ENCODE measurements around the gene CENPB.

The CENPB gene

GRCh38 chr20:3818155-3819151, 31.9 kb upstream of the CENPB start:
- no peaks in the 10 kb centered on the region for H3K9me3 Mint-ChIP-seq
- peak overlapping the region; percentile 59 for H3K4me3 Mint-ChIP-seq
- peaks cover 9% of the 10 kb centered on the region for H3K27me3 Mint-ChIP-seq (ENCODE audit: low read depth, poor library complexity)
- H3K27ac Mint-ChIP-seq, result peak overlapping the region; percentile 83
- H3K36me3 Mint-ChIP-seq (ENCODE audit: low read depth), result no peaks in the 10 kb centered on the region
- peak; percentile 60 for TF ChIP-seq CTCF (IDR thresholded peaks at IDR 0.05)
- DNase-seq, result peak; percentile 68
- H3K4me1 Mint-ChIP-seq, result peaks cover 32% of the 10 kb centered on the region

GRCh38 chr20:3815703-3816315, 29.3 kb upstream of the CENPB start:
- TF ChIP-seq CTCF (IDR thresholded peaks at IDR 0.05), result no peak
- Mint-ChIP-seq H3K4me1 (peaks cover 28% of the 10 kb centered on the region), H3K27ac (no peak overlapping the region), H3K36me3 (ENCODE audit: low read depth) (no peaks in the 10 kb centered on the region), H3K9me3 (no peaks in the 10 kb centered on the region), H3K4me3 (no peak overlapping the region), H3K27me3 (ENCODE audit: low read depth, poor library complexity) (peaks cover 14% of the 10 kb centered on the region)
- no peak for DNase-seq

- Mint-ChIP-seq H3K4me1 (peaks cover 26% of the 10 kb centered on the region), H3K9me3 (no peaks in the 10 kb centered on the region), H3K27ac (no peak overlapping the region), H3K27me3 (ENCODE audit: low read depth, poor library complexity) (peaks cover 14% of the 10 kb centered on the region), H3K4me3 (no peak overlapping the region), H3K36me3 (ENCODE audit: low read depth) (no peaks in the 10 kb centered on the region)
- DNase-seq, result no peak
- TF ChIP-seq CTCF (IDR thresholded peaks at IDR 0.05), result no peak
These were observed 28.5 kb upstream of the CENPB start for GRCh38 chr20:3814928-3815495.

- Mint-ChIP-seq H3K27me3 (ENCODE audit: low read depth, poor library complexity) (peaks cover 16% of the 10 kb centered on the region), H3K4me3 (no peak overlapping the region), H3K27ac (no peak overlapping the region), H3K4me1 (peaks cover 17% of the 10 kb centered on the region), H3K36me3 (ENCODE audit: low read depth) (no peaks in the 10 kb centered on the region), H3K9me3 (no peaks in the 10 kb centered on the region)
- no peak for TF ChIP-seq CTCF (IDR thresholded peaks at IDR 0.05)
- no peak for DNase-seq
These were observed 27.5 kb upstream of the CENPB start for GRCh38 chr20:3813848-3814581.

GRCh38 chr20:3812975-3813847, 26.7 kb upstream of the CENPB start:
- peaks cover 9% of the 10 kb centered on the region for H3K4me1 Mint-ChIP-seq

More at GRCh38 chr20:3812975-3813847, 26.7 kb upstream of the CENPB start:
- Mint-ChIP-seq H3K4me3 (no peak overlapping the region), H3K36me3 (ENCODE audit: low read depth) (no peaks in the 10 kb centered on the region), H3K27ac (no peak overlapping the region), H3K27me3 (ENCODE audit: low read depth, poor library complexity) (peaks cover 16% of the 10 kb centered on the region), H3K9me3 (no peaks in the 10 kb centered on the region)
- no peak for TF ChIP-seq CTCF (IDR thresholded peaks at IDR 0.05)
- DNase-seq, result no peak
